Left lung (tissue), 10 donors: ENCODE data around the gene SYF2. TPM values are rescaled to one million over a fixed set of nuclear protein-coding genes. Genes with fewer than 3 reads are reported as not detected.

Experiments used
- ATAC-seq: fragments of 200-7000 bp; cut with Tn5 transposase; one replicate; pipeline ENCODE4 v1.9.1; 2020; ENCODE audit warnings: moderate library complexity
- DNase-seq, 4 donors: peaks; one replicate each; pipeline ENCODE4 v3.0.0-alpha.2; 2013 to 2020
- H3K27ac ChIP-seq, 2 donors: fragments of 200-600 bp; sonication (generic) in 1 of 2; one replicate each; pipeline versions ENCODE4 v1.5.0 to v1.8.0; 2020 to 2021
- H3K27me3 ChIP-seq, 2 donors: fragments of 200-600 bp; sonication (generic) in 1 of 2; one replicate each; pipeline versions ENCODE4 v1.5.0 to v1.8.0; 2020 to 2021
- H3K36me3 ChIP-seq, 2 donors: fragments of 200-600 bp; sonication (generic) in 1 of 2; one replicate each; pipeline versions ENCODE4 v1.5.0 to v1.8.0; 2020 to 2021
- H3K4me1 ChIP-seq, 2 donors: fragments of 200-600 bp; one replicate each; pipeline ENCODE4 v1.8.0; 2021
- H3K4me3 ChIP-seq, 2 donors: fragments of 200-600 bp; sonication (generic) in 1 of 2; one replicate each; pipeline versions ENCODE4 v1.5.0 to v1.8.0; 2020 to 2021; ENCODE audit warnings: mild to moderate bottlenecking in 1 of 2
- H3K9me3 ChIP-seq, 2 donors: fragments of 200-600 bp; sonication (generic) in 1 of 2; one replicate each; pipeline versions ENCODE4 v1.5.0 to v1.8.0; 2020 to 2021
- CTCF ChIP-seq, 2 donors: fragments of 200-600 bp; sonication (generic) in 1 of 2; IDR thresholded peaks; one replicate each; pipeline versions ENCODE4 v1.5.0 to v1.8.0; 2021; ENCODE audit warnings: antibody characterized with exemption in 2 of 2
- intact Hi-C, 2 donors: fragments of 100-400 bp; cut with DNase I; formaldehyde crosslinking; loops; one replicate each; pipeline versions ENCODE4 v1.11.2 to v1.14.2; 2022
- polyA plus RNA-seq, 6 donors: library from polyadenylated mRNA; unstranded; fragments of 120-200 nt; gene quantifications; one replicate each; pipeline ENCODE4 v1.2.1, GENCODE V29; 2013; ENCODE audit not compliant: insufficient read length in 6 of 6
- total RNA-seq, 2 donors: library from RNA; stranded (reverse); fragmentation: NEBNext Ultra II Directional; extraction: Animal tissue kit (Norgen Biotek cat#: 25700); gene quantifications; one replicate each; pipeline ENCODE4 v1.2.1, GENCODE V29; 2021
- donor health status: DM: no; HTN: yes; CAD: no.
- donor health status: DM: no; HTN: no; CAD: no.

SYF2 gene
- total and polyA plus RNA-seq, 8 donors = 29.1 to 98.2 (median 78.1) TPM

GRCh38 chr1:25183126-25183980 lies 48.9 kb downstream of the SYF2 start:
- H3K27ac ChIP-seq = no peak overlapping the region
- H3K36me3 ChIP-seq = no peaks in the 10 kb centered on the region
- H3K4me1 ChIP-seq = no peaks in the 10 kb centered on the region
- ATAC-seq = no peak
- no peaks in the 10 kb centered on the region for H3K9me3 ChIP-seq
- intact Hi-C loops = no loop called here
- no peak for DNase-seq
- peaks cover 0 to 10% of the 10 kb centered on the region in 2 donors for H3K27me3 ChIP-seq
- H3K4me3 ChIP-seq = no peak overlapping the region
- no peak for TF ChIP-seq CTCF (IDR thresholded peaks at IDR 0.05)

GRCh38 chr1:25182629-25183028 lies 49.7 kb downstream of the SYF2 start:
- Histone ChIP-seq H3K27me3 (peaks cover 0 to 10% of the 10 kb centered on the region in 2 donors), H3K36me3 (no peaks in the 10 kb centered on the region), H3K9me3 (peaks cover 0 to 2% of the 10 kb centered on the region in 2 donors), H3K27ac (no peak overlapping the region), H3K4me3 (no peak overlapping the region), H3K4me1 (no peaks in the 10 kb centered on the region)
- TF ChIP-seq CTCF (IDR thresholded peaks at IDR 0.05) = no peak
- intact Hi-C loops = no loop called here
- ATAC-seq (no peak), DNase-seq (no peak)

- Histone ChIP-seq H3K27ac (no peak overlapping the region), H3K9me3 (peaks cover 0 to 16% of the 10 kb centered on the region in 2 donors), H3K4me1 (no peaks in the 10 kb centered on the region), H3K4me3 (no peak overlapping the region), H3K36me3 (no peaks in the 10 kb centered on the region), H3K27me3 (peaks cover 0 to 10% of the 10 kb centered on the region in 2 donors)
- no peak for ATAC-seq
- intact Hi-C loops = no loop called here
- TF ChIP-seq CTCF (IDR thresholded peaks at IDR 0.05) = no peak
- DNase-seq = no peak
Observed at GRCh38 chr1:25180996-25181395, 51.3 kb downstream of the SYF2 start.

- Histone ChIP-seq H3K4me3 (no peak overlapping the region), H3K27me3 (no peaks in the 10 kb centered on the region), H3K4me1 (no peaks in the 10 kb centered on the region), H3K9me3 (peaks cover 0 to 16% of the 10 kb centered on the region in 2 donors), H3K36me3 (no peaks in the 10 kb centered on the region), H3K27ac (no peak overlapping the region)
- DNase-seq (no peak), ATAC-seq (no peak)
- TF ChIP-seq CTCF (IDR thresholded peaks at IDR 0.05) = no peak
- intact Hi-C loops = no loop called here
Observed at GRCh38 chr1:25178917-25179561, 53.3 kb downstream of the SYF2 start.
